Measurements from ENCODE around the gene TCF19.

GRCh38 chr6:31163922-31164321 is 5.5 kb downstream of the TCF19 start:
- TF ChIP-seq CTCF (IDR thresholded peaks at IDR 0.05; ENCODE audit: low read depth, low read length) = no peak
- TF ChIP-seq EZH2phosphoT487 (IDR thresholded peaks at IDR 0.05; ENCODE audit: low read depth) = no peak

All from OCI-LY3 (cell line).